GM23338 (cell line): ENCODE measurements around the gene CACNA1D. TPM values are rescaled to one million over a fixed set of nuclear protein-coding genes. Genes with fewer than 3 reads are reported as not detected.
A peak's percentile ranks its signal among the peaks of the same experiment; 100 is the strongest.

Experiments
- ATAC-seq: fragments of 200-7000 bp; cut with Tn5 transposase; 3 replicates; pipeline ENCODE4 v1.9.1; 2020
- DNase-seq: peaks from one replicate; pipeline ENCODE4 v3.0.0-alpha.2; 2015; ENCODE audit warnings: low spot score
- H2AFZ ChIP-seq: fragments of 200-600 bp; sonication (generic); 2 replicates; pipeline ENCODE4 v1.8.0; 2016; ENCODE audit warnings: antibody characterized with exemption, mild to moderate bottlenecking, moderate library complexity
- H3F3A ChIP-seq: fragments of 200-600 bp; sonication (generic); replicated peaks from 2 replicates; pipeline ENCODE4 v1.8.0; 2017; ENCODE audit warnings: antibody characterized with exemption, mixed run types, low read depth
- H3K27ac ChIP-seq: fragments of 200-600 bp; sonication (generic); 2 replicates; pipeline ENCODE4 v1.6.1; 2016; ENCODE audit warnings: low read depth
- H3K27me3 ChIP-seq: fragments of 200-600 bp; sonication (generic); 2 replicates; pipeline ENCODE4 v1.8.0; 2016; ENCODE audit warnings: mild to moderate bottlenecking, mixed run types, moderate library complexity; ENCODE audit not compliant: insufficient read depth
- H3K36me3 ChIP-seq: fragments of 200-600 bp; sonication (generic); 2 replicates; pipeline ENCODE4 v1.8.0; 2016; ENCODE audit warnings: mild to moderate bottlenecking; ENCODE audit not compliant: insufficient read depth
- H3K4me1 ChIP-seq: fragments of 200-600 bp; sonication (generic); 2 replicates; pipeline ENCODE4 v1.8.0; 2016; ENCODE audit warnings: mild to moderate bottlenecking, moderate library complexity; ENCODE audit not compliant: insufficient read depth
- H3K4me2 ChIP-seq: fragments of 200-600 bp; sonication (generic); 2 replicates; pipeline ENCODE4 v1.7.1; 2017; ENCODE audit warnings: mixed run types
- H3K4me3 ChIP-seq: fragments of 200-600 bp; sonication (generic); 2 replicates; pipeline ENCODE4 v1.6.1; 2016; ENCODE audit warnings: mixed run types
- H3K79me2 ChIP-seq: fragments of 200-600 bp; sonication (generic); replicated peaks from 2 replicates; pipeline ENCODE4 v1.8.0; 2017; ENCODE audit warnings: mild to moderate bottlenecking; ENCODE audit not compliant: insufficient read depth
- H3K9me2 ChIP-seq: fragments of 200-600 bp; sonication (generic); 2 replicates; pipeline ENCODE4 v1.8.0; 2017; ENCODE audit not compliant: insufficient read depth
- H4K20me1 ChIP-seq: fragments of 200-600 bp; sonication (generic); replicated peaks from 2 replicates; pipeline ENCODE4 v1.8.0; 2017; ENCODE audit warnings: mild to moderate bottlenecking; ENCODE audit not compliant: insufficient read depth
- H3K27ac Mint-ChIP-seq: 2 replicates; pipeline ENCODE4 v1.8.0; 2020; ENCODE audit warnings: inconsistent platforms, mild to moderate bottlenecking, moderate library complexity, mixed read lengths
- H3K27me3 Mint-ChIP-seq: 3 replicates; pipeline ENCODE4 v1.8.0; 2022; ENCODE audit warnings: low read depth, mild to moderate bottlenecking, moderate library complexity, mixed read lengths, inconsistent platforms; ENCODE audit not compliant: insufficient read depth, poor library complexity
- H3K36me3 Mint-ChIP-seq: 3 replicates; pipeline ENCODE4 v1.8.0; 2021; ENCODE audit warnings: low read depth, mild to moderate bottlenecking, inconsistent platforms, moderate library complexity, mixed read lengths
- H3K4me1 Mint-ChIP-seq: 3 replicates; pipeline ENCODE4 v1.8.0; 2020; ENCODE audit warnings: mild to moderate bottlenecking, inconsistent platforms, mixed read lengths
- H3K4me3 Mint-ChIP-seq: 3 replicates; pipeline ENCODE4 v1.8.0; 2021; ENCODE audit warnings: moderate library complexity, mild to moderate bottlenecking, inconsistent platforms, mixed read lengths
- H3K9me3 Mint-ChIP-seq: 3 replicates; pipeline ENCODE4 v1.8.0; 2020; ENCODE audit warnings: moderate library complexity, mild to moderate bottlenecking, inconsistent platforms, mixed read lengths
- CREB1 ChIP-seq: fragments of 250-450 bp; sonication (Bioruptor Pico); IDR thresholded peaks from 2 replicates; pipeline ENCODE4 v1.5.0; 2020; ENCODE audit warnings: low read depth, mild to moderate bottlenecking, moderate library complexity
- CTCF ChIP-seq, 2 experiments: fragments of 200-600 bp in 1 of 2; sonication (generic) in 1 of 2; conservative IDR thresholded peaks; 2 replicates each; pipeline versions ENCODE4 v1.5.1 to v1.6.1; 2016 to 2017; ENCODE audit warnings: antibody characterized with exemption in 2 of 2, low read depth in 2 of 2, mild to moderate bottlenecking in 2 of 2, moderate library complexity in 1 of 2
- ETS1 ChIP-seq: IDR thresholded peaks from 2 replicates; pipeline ENCODE4 v1.6.1; 2016; ENCODE audit warnings: antibody characterized with exemption
- EZH2 ChIP-seq: fragments of 200-600 bp; sonication (generic); IDR thresholded peaks from one replicate; pipeline ENCODE4 v1.8.0; 2017; ENCODE audit warnings: antibody characterized with exemption, mild to moderate bottlenecking, low read depth; ENCODE audit not compliant: unreplicated experiment
- EZH2phosphoT487 ChIP-seq: fragments of 200-600 bp; sonication (generic); IDR thresholded peaks from one replicate; pipeline ENCODE4 v1.8.1; 2018; ENCODE audit warnings: antibody characterized with exemption; ENCODE audit not compliant: unreplicated experiment
- JUNB ChIP-seq: IDR thresholded peaks from one replicate; pipeline ENCODE4 v1.6.1; 2016; ENCODE audit warnings: antibody characterized with exemption; ENCODE audit not compliant: unreplicated experiment
- NANOG ChIP-seq: IDR thresholded peaks from 2 replicates; pipeline ENCODE4 v1.6.1; 2016; ENCODE audit warnings: antibody characterized with exemption, borderline replicate concordance
- POLR2AphosphoS5 ChIP-seq: IDR thresholded peaks from 2 replicates; pipeline ENCODE4 v1.6.1; 2016; ENCODE audit warnings: antibody characterized with exemption, low read depth
- REST ChIP-seq: IDR thresholded peaks from one replicate; pipeline ENCODE4 v1.6.1; 2018; ENCODE audit warnings: antibody characterized with exemption; ENCODE audit not compliant: unreplicated experiment
- STAT1 ChIP-seq: IDR thresholded peaks from one replicate; pipeline ENCODE4 v1.6.1; 2016; ENCODE audit warnings: antibody characterized with exemption; ENCODE audit not compliant: unreplicated experiment
- ZNF114 ChIP-seq: fragments of 250-450 bp; sonication (Bioruptor Pico); IDR thresholded peaks from 2 replicates; pipeline ENCODE4 v1.5.0; 2020; ENCODE audit warnings: mild to moderate bottlenecking, moderate library complexity
- ZNF331 ChIP-seq: fragments of 250-450 bp; sonication (Bioruptor Pico); IDR thresholded peaks from 2 replicates; pipeline ENCODE4 v1.5.0; 2020; ENCODE audit warnings: low read depth, mild to moderate bottlenecking, moderate library complexity
- ZNF462 ChIP-seq: fragments of 250-450 bp; sonication (Bioruptor Pico); IDR thresholded peaks from 2 replicates; pipeline ENCODE4 v1.5.0; 2020; ENCODE audit warnings: mild to moderate bottlenecking, moderate library complexity
- polyA plus RNA-seq: library from polyadenylated mRNA; unstranded; fragments of >200 nt; fragmentation: Nextera tagmentation; extraction: Ambion mirVana; gene quantifications from 2 replicates; pipeline ENCODE4 v1.2.1, GENCODE V29; 2016
- total RNA-seq: library from RNA; depleted of rRNA; stranded (reverse); fragments of >200 nt; shearing (Covaris generic); gene quantifications from 2 replicates; pipeline ENCODE4 v1.2.3, GENCODE V29; 2014

The CACNA1D gene
- total and polyA plus RNA-seq, 2 experiments from 2014 or later = 1.7 to 1.8 TPM

GRCh38 chr3:53768478-53769459 is 274.4 kb downstream of the CACNA1D start:
- no peaks in the 10 kb centered on the region for H3K36me3 Mint-ChIP-seq
- Histone ChIP-seq H3K4me3 (no peak overlapping the region), H4K20me1 (no peaks in the 10 kb centered on the region), H3K9me2 (no peaks in the 10 kb centered on the region), H2AFZ (peak overlapping the region; percentile 63), H3K4me2 (no peak overlapping the region), H3K27me3 (no peaks in the 10 kb centered on the region), H3K27ac (no peak overlapping the region), H3F3A (no peaks in the 10 kb centered on the region), H3K79me2 (no peaks in the 10 kb centered on the region), H3K4me1 (no peaks in the 10 kb centered on the region), H3K36me3 (no peaks in the 10 kb centered on the region)
- TF ChIP-seq ZNF114 (CRISPR knock-in tag) (no peak), JUNB (no peak), EZH2 (no peak), REST (no peak), CTCF (conservative IDR thresholded peaks at IDR 0.05; ENCODE audit: low read depth in 2 of 2) (no peak), STAT1 (no peak), ZNF331 (CRISPR knock-in tag) (no peak), POLR2AphosphoS5 (no peak), ETS1 (no peak), ZNF462 (CRISPR knock-in tag) (no peak), CREB1 (CRISPR knock-in tag) (no peak), EZH2phosphoT487 (no peak), NANOG (no peak)
- no peaks in the 10 kb centered on the region for H3K9me3 Mint-ChIP-seq
- peaks cover 5% of the 10 kb centered on the region for H3K27me3 Mint-ChIP-seq
- peaks cover 37% of the 10 kb centered on the region for H3K4me1 Mint-ChIP-seq
- H3K4me3 Mint-ChIP-seq = no peak overlapping the region
- ATAC-seq (peak; percentile 48), DNase-seq (no peak)
- no peak overlapping the region for H3K27ac Mint-ChIP-seq
